K562 (cell line): Measurements from ENCODE around the gene THADA. TPM values are rescaled to one million over a fixed set of nuclear protein-coding genes. Genes with fewer than 3 reads are reported as not detected.

Source experiments
- ATAC-seq: fragments of 200-7000 bp; cut with Tn5 transposase; 3 replicates; pipeline ENCODE4 v1.9.1; 2020; ENCODE audit warnings: moderate library complexity
- BruUV-seq: library from RNA; stranded (reverse); fragments of 400-500 nt; replicated peaks from 2 replicates; lab custom pipeline; 2021; lab: Mats Ljungman, UMichigan
- CTCF ChIA-PET: fragments of 300-600 bp; formaldehyde crosslinking; extraction: SDS; loops from one replicate; lab custom pipeline; 2021; ENCODE audit warnings: low intra/inter-chr PET ratio; lab: Yijun Ruan, JAX
- POLR2A ChIA-PET: fragments of 300-600, 350-650 bp; sonication (Branson Sonifier 250); formaldehyde crosslinking; extraction: SDS; loops from one replicate; lab custom pipeline; 2021; ENCODE audit warnings: antibody characterized with exemption, inconsistent platforms; lab: Yijun Ruan, JAX
- DNase-seq, 4 experiments: peaks; one replicate each; pipeline versions ENCODE4 v3.0.0 to v3.0.0-alpha.2; 2011 to 2018; ENCODE audit warnings: low spot score in 3 of 4, mixed read lengths in 3 of 4; ENCODE audit errors: extremely low read depth in 1 of 4
- FAIRE-seq: peaks from 2 replicates; lab custom pipeline; 2011; peaks lifted over from hg19 to GRCh38; lab: Jason Lieb, UNC
- H2AFZ ChIP-seq: 2 replicates; pipeline ENCODE4 v1.6.0; 2011; ENCODE audit warnings: low read depth, low read length, control low read depth, inconsistent platforms
- H3K27ac ChIP-seq: fragments of 200-600 bp; 3 replicates; pipeline ENCODE4 v1.8.0; 2011; ENCODE audit warnings: low read depth, mild to moderate bottlenecking, control low read depth, inconsistent platforms, low read length, moderate library complexity, mixed read lengths; ENCODE audit errors: extremely low read depth
- H3K27me3 ChIP-seq, 2 experiments: fragments of 300-600 bp in 1 of 2; 2 replicates in 1 of 2; 3 replicates in 1 of 2; pipeline versions ENCODE4 v1.6.0 to v1.8.0; 2011; ENCODE audit warnings: inconsistent platforms in 2 of 2, low read length in 2 of 2, mild to moderate bottlenecking in 1 of 2, mixed read lengths in 1 of 2, moderate library complexity in 1 of 2; ENCODE audit not compliant: control insufficient read depth in 2 of 2, insufficient read depth in 2 of 2
- H3K36me3 ChIP-seq: fragments of 300-600 bp; 3 replicates; pipeline ENCODE4 v1.8.0; 2011; ENCODE audit warnings: mild to moderate bottlenecking, low read length, inconsistent platforms; ENCODE audit not compliant: control insufficient read depth, insufficient read depth
- H3K4me1 ChIP-seq, 2 experiments: fragments of 200-600 bp in 1 of 2; replicated peaks in 1 of 2; 2 replicates in 1 of 2; 3 replicates in 1 of 2; pipeline versions ENCODE4 v1.5.1 to v1.8.0; 2011; ENCODE audit warnings: inconsistent platforms in 2 of 2, low read length in 2 of 2, mild to moderate bottlenecking in 1 of 2, mixed read lengths in 1 of 2, moderate library complexity in 1 of 2; ENCODE audit not compliant: control insufficient read depth in 2 of 2, insufficient read depth in 2 of 2
- H3K4me2 ChIP-seq: 2 replicates; pipeline ENCODE4 v1.6.1; 2011; ENCODE audit warnings: low read length, control low read depth, inconsistent platforms, mixed read lengths; ENCODE audit not compliant: insufficient read depth
- H3K4me3 ChIP-seq: fragments of 200-600 bp; sonication (generic), shearing (Covaris generic); 2 replicates; pipeline ENCODE4 v1.5.1; 2016; ENCODE audit warnings: control low read depth, inconsistent platforms
- H3K79me2 ChIP-seq: fragments of 200-600 bp; 3 replicates; pipeline ENCODE4 v1.8.0; 2011; ENCODE audit warnings: low read length, inconsistent platforms; ENCODE audit not compliant: control insufficient read depth, insufficient read depth
- H3K9ac ChIP-seq, 2 experiments: 2 replicates each; pipeline versions ENCODE4 v1.6.0 to v1.6.1; 2011; ENCODE audit warnings: low read depth in 2 of 2, low read length in 2 of 2, control low read depth in 1 of 2, inconsistent platforms in 1 of 2, mild to moderate bottlenecking in 1 of 2, mixed read lengths in 1 of 2; ENCODE audit not compliant: insufficient read depth in 1 of 2
- H3K9me1 ChIP-seq: one replicate; pipeline ENCODE4 v1.6.0; 2011; ENCODE audit warnings: inconsistent platforms, mild to moderate bottlenecking, low read length, moderate library complexity; ENCODE audit not compliant: control insufficient read depth, insufficient read depth
- H3K9me3 ChIP-seq: replicated peaks from 2 replicates; pipeline ENCODE4 v1.5.1; 2011; ENCODE audit warnings: low read depth, low read length, inconsistent platforms; ENCODE audit not compliant: control insufficient read depth, insufficient read depth
- H4K20me1 ChIP-seq: replicated peaks from 2 replicates; pipeline ENCODE4 v1.6.1; 2011; ENCODE audit warnings: low read length, inconsistent platforms, mixed read lengths; ENCODE audit not compliant: control insufficient read depth, insufficient read depth
- POU5F1 ChIP-seq: fragments of 150-350 bp; IDR thresholded peaks from 2 replicates; pipeline ENCODE4 v1.6.1; 2014; ENCODE audit warnings: borderline replicate concordance, low read length, low read depth, mild to moderate bottlenecking; ENCODE audit not compliant: partially characterized antibody
- SRSF3 ChIP-seq: fragments of 200-400 bp; formaldehyde crosslinking; IDR thresholded peaks from 2 replicates; pipeline ENCODE4 v1.6.1; 2016; ENCODE audit warnings: mild to moderate bottlenecking, low read length, moderate library complexity; ENCODE audit not compliant: insufficient read depth
- XRCC4 ChIP-seq: IDR thresholded peaks from one replicate; pipeline ENCODE4 v1.6.1; 2011; ENCODE audit not compliant: insufficient read depth, insufficient read length; ENCODE audit errors: extremely low read depth
- in situ Hi-C: fragments of 300-500 bp; cut with MboI; formaldehyde crosslinking; loops from 4 replicates; pipeline ENCODE4 v1.15.0; 2018; ENCODE audit warnings: inconsistent platforms, mixed read lengths
- intact Hi-C: fragments of 100-400 bp; cut with micrococcal nuclease; formaldehyde crosslinking; loops from 2 replicates; pipeline ENCODE4 v1.14.2; 2022
- polyA plus RNA-seq, 8 experiments: library from polyadenylated mRNA; depleted of rRNA in 4 of 8; stranded (reverse) in 5 of 8; unstranded in 3 of 8; fragments of >200 nt; fragmentation: Nextera tagmentation in 2 of 8; fragmentation: Illumina TruSeq in 1 of 8; extraction: Ambion mirVana in 2 of 8; extraction: Trizol in 1 of 8; gene quantifications; 2 replicates each; pipeline versions ENCODE4 v1.2.1 to v1.2.3, GENCODE V29; 2011 to 2014; ENCODE audit warnings: inconsistent platforms in 1 of 8, missing spikeins in 1 of 8
- total RNA-seq, 7 experiments: library from RNA; depleted of rRNA in 6 of 7; stranded (reverse); fragments of >200 nt in 6 of 7; fragmentation: Illumina TruSeq in 2 of 7; extraction: Trizol in 2 of 7; gene quantifications; 2 replicates each; pipeline versions ENCODE4 v1.2.1 to v1.2.3, GENCODE V29; 2011 to 2021; ENCODE audit warnings: low replicate concordance in 1 of 7
- TF ChIP-seq, protein P1 (sequence below): fragments of 250-450 bp; sonication (Bioruptor Pico); IDR thresholded peaks from 2 replicates; pipeline ENCODE4 v1.6.1; 2021; ENCODE audit warnings: mild to moderate bottlenecking
- TF ChIP-seq, protein P2 (sequence below), 2 experiments: IDR thresholded peaks; 2 replicates each; pipeline ENCODE4 v1.6.1; 2011; ENCODE audit warnings: borderline replicate concordance in 1 of 2, control low read depth in 1 of 2, low read depth in 1 of 2, low read length in 1 of 2, mild to moderate bottlenecking in 1 of 2, mixed read lengths in 1 of 2, moderate library complexity in 1 of 2; ENCODE audit not compliant: insufficient read depth in 1 of 2, insufficient read length in 1 of 2, poor library complexity in 1 of 2, severe bottlenecking in 1 of 2; ENCODE audit errors: extremely low read depth in 1 of 2

Gene THADA
- total and polyA plus RNA-seq, 9 of the 15 experiments (the other 6 are each of a cell fraction or from before 2014, with no cell fraction given): 17.8 to 34.7 (median 31.9) TPM

DNA sequence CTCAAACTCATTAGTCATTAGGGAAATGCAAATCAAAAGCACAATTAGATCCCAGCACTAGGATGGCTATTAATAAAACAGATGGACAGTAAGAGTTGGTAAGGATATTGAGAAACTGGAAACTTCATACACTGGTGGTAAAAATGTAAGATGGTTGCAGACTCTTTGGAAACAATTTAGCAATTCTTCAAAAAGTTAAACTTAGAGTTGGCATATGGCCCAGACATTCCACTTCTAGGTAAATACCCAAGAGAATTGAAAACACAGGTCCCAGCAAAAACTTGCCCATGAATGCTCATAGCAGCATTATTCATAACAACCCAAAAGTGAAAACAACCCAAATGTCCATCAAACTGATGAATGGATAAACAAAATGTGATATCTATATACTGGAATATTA, 284.6 kb downstream of the THADA start:
- ATAC-seq: no peak
- H3K4me2 ChIP-seq: no peak overlapping the region
- no peak for FAIRE-seq
- ChIA-PET CTCF (no interaction called here), POLR2A (no interaction called here)
- no peaks in the 10 kb centered on the region for H4K20me1 ChIP-seq
- no peak for DNase-seq
- intact Hi-C loops (no loop called here), in situ Hi-C loops (no loop called here)
- no peak overlapping the region for H3K4me3 ChIP-seq
- no peak overlapping the region for H2AFZ ChIP-seq
- no TSS peak for BruUV-seq
- no peaks in the 10 kb centered on the region for H3K79me2 ChIP-seq
- H3K4me1 ChIP-seq: no peaks in the 10 kb centered on the region; a peak in 1 of 5 replicates
- no peaks in the 10 kb centered on the region for H3K36me3 ChIP-seq
- H3K9ac ChIP-seq: no peak overlapping the region
- TF ChIP-seq, protein P1, sequence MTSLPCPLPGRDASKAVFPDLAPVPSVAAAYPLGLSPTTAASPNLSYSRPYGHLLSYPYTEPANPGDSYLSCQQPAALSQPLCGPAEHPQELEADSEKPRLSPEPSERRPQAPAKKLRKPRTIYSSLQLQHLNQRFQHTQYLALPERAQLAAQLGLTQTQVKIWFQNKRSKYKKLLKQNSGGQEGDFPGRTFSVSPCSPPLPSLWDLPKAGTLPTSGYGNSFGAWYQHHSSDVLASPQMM (CRISPR knock-in tag): no peak
- no peak for TF ChIP-seq XRCC4
- TF ChIP-seq POU5F1: no peak
- no peak for TF ChIP-seq SRSF3
- TF ChIP-seq, protein P2, sequence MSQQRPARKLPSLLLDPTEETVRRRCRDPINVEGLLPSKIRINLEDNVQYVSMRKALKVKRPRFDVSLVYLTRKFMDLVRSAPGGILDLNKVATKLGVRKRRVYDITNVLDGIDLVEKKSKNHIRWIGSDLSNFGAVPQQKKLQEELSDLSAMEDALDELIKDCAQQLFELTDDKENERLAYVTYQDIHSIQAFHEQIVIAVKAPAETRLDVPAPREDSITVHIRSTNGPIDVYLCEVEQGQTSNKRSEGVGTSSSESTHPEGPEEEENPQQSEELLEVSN (IDR thresholded peaks at IDR 0.05; ENCODE audit: borderline replicate concordance in 1 of 2, extremely low read depth in 1 of 2, insufficient read depth in 1 of 2, insufficient read length in 1 of 2, low read depth in 1 of 2, low read length in 1 of 2, poor library complexity in 1 of 2, severe bottlenecking in 1 of 2): no peak
- H3K9me1 ChIP-seq: no peaks in the 10 kb centered on the region
- H3K27ac ChIP-seq: no peak overlapping the region
- no peaks in the 10 kb centered on the region for H3K27me3 ChIP-seq
- H3K9me3 ChIP-seq: no peaks in the 10 kb centered on the region
